A549 (cell line): Measurements from ENCODE around the gene AMACR. TPM values are rescaled to one million over a fixed set of nuclear protein-coding genes. Genes with fewer than 3 reads are reported as not detected.

Source experiments
- ATAC-seq, 2 experiments: fragments of 200-7000 bp in 1 of 2; fragments of >200 bp in 1 of 2; cut with Nextera tagmentation in 1 of 2; cut with Tn5 transposase in 1 of 2; 3 replicates each; pipeline versions ENCODE4 v1.8.0 to v1.9.1; 2018 to 2020; ENCODE audit warnings: mild to moderate bottlenecking in 1 of 2, moderate library complexity in 1 of 2
- CTCF ChIA-PET: fragments of 300-600 bp; sonication (Branson Sonifier 250); formaldehyde crosslinking; extraction: SDS; loops from one replicate; lab custom pipeline; 2021; ENCODE audit warnings: antibody characterized with exemption, inconsistent platforms; lab: Yijun Ruan, JAX
- POLR2A ChIA-PET: fragments of 350-600 bp; formaldehyde crosslinking; extraction: SDS; loops from one replicate; lab custom pipeline; 2021; ENCODE audit warnings: antibody characterized with exemption, inconsistent platforms; lab: Yijun Ruan, JAX
- DNase-seq, 2 experiments: peaks; one replicate each; pipeline versions ENCODE4 v3.0.0 to v3.0.0-alpha.2; 2011 to 2016; ENCODE audit warnings: low read depth in 1 of 2, low spot score in 1 of 2
- FAIRE-seq: peaks from 2 replicates; lab custom pipeline; 2011; peaks lifted over from hg19 to GRCh38; lab: Jason Lieb, UNC
- H3K27ac ChIP-seq, 2 experiments: fragments of >200 bp; sonication (Bioruptor Twin); formaldehyde crosslinking; 3 replicates each; pipeline ENCODE4 v1.5.1; 2016 to 2017
- H3K4me1 ChIP-seq: fragments of >200 bp; sonication (Bioruptor Twin); formaldehyde crosslinking; 3 replicates; pipeline ENCODE4 v1.6.1; 2016
- H3K4me2 ChIP-seq: fragments of >200 bp; sonication (Bioruptor Twin); formaldehyde crosslinking; 3 replicates; pipeline ENCODE4 v1.6.1; 2016
- H3K4me3 ChIP-seq: fragments of >200 bp; sonication (Bioruptor Twin); formaldehyde crosslinking; 3 replicates; pipeline ENCODE4 v1.5.1; 2016
- H3K9me3 ChIP-seq: fragments of >200 bp; sonication (Bioruptor Twin); formaldehyde crosslinking; 3 replicates; pipeline ENCODE4 v1.6.1; 2016
- BHLHE40 ChIP-seq: IDR thresholded peaks from 2 replicates; pipeline ENCODE4 v1.6.1; 2012; ENCODE audit warnings: low read depth, low read length, inconsistent platforms
- CBX2 ChIP-seq: fragments of 200-600 bp; sonication (generic); IDR thresholded peaks from 2 replicates; pipeline ENCODE4 v1.6.1; 2016; ENCODE audit warnings: low read depth, mild to moderate bottlenecking, borderline replicate concordance
- CHD2 ChIP-seq: fragments of 150-350 bp; IDR thresholded peaks from 2 replicates; pipeline ENCODE4 v1.6.1; 2014; ENCODE audit warnings: low read length; ENCODE audit not compliant: partially characterized antibody
- EHF ChIP-seq: fragments of 250-450 bp; sonication (Bioruptor Pico); IDR thresholded peaks from 2 replicates; pipeline ENCODE4 v1.5.0; 2020; ENCODE audit warnings: mild to moderate bottlenecking
- EHMT2 ChIP-seq: fragments of 200-600 bp; sonication (generic); IDR thresholded peaks from 2 replicates; pipeline ENCODE4 v1.6.1; 2016; ENCODE audit warnings: antibody characterized with exemption, low read depth, mild to moderate bottlenecking, moderate library complexity
- EP300 ChIP-seq, 2 experiments: fragments of >200 bp; sonication (Bioruptor Twin); formaldehyde crosslinking; IDR thresholded peaks; 2 replicates in 1 of 2; 3 replicates in 1 of 2; pipeline ENCODE4 v1.6.1; 2016 to 2017
- FOSB ChIP-seq: fragments of 250-450 bp; sonication (Bioruptor Pico); IDR thresholded peaks from 2 replicates; pipeline ENCODE4 v1.5.0; 2020; ENCODE audit warnings: mild to moderate bottlenecking, moderate library complexity
- FOXS1 ChIP-seq: fragments of 250-450 bp; sonication (Bioruptor Pico); IDR thresholded peaks from 2 replicates; pipeline ENCODE4 v1.5.0; 2020; ENCODE audit warnings: mild to moderate bottlenecking, moderate library complexity
- GATA3 ChIP-seq: IDR thresholded peaks from 2 replicates; pipeline ENCODE4 v1.6.1; 2012; ENCODE audit warnings: borderline replicate concordance
- HEYL ChIP-seq: fragments of 250-450 bp; sonication (Bioruptor Pico); IDR thresholded peaks from 2 replicates; pipeline ENCODE4 v1.8.0; 2021; ENCODE audit warnings: mild to moderate bottlenecking, moderate library complexity
- HOXA7 ChIP-seq: fragments of 250-450 bp; sonication (Bioruptor Pico); IDR thresholded peaks from 2 replicates; pipeline ENCODE4 v1.5.0; 2020; ENCODE audit warnings: mild to moderate bottlenecking, moderate library complexity
- HOXB5 ChIP-seq: fragments of 250-450 bp; sonication (Bioruptor Pico); IDR thresholded peaks from 2 replicates; pipeline ENCODE4 v1.5.0; 2020; ENCODE audit warnings: mild to moderate bottlenecking, moderate library complexity
- JUN ChIP-seq, 2 experiments: fragments of >200 bp; sonication (Bioruptor Twin); formaldehyde crosslinking; IDR thresholded peaks; 2 replicates in 1 of 2; 3 replicates in 1 of 2; pipeline ENCODE4 v1.6.1; 2016 to 2017
- MAZ ChIP-seq: fragments of 150-350 bp; IDR thresholded peaks from 2 replicates; pipeline ENCODE4 v1.6.1; 2014; ENCODE audit warnings: antibody characterized with exemption, low read depth, low read length, borderline replicate concordance
- NFE2L2 ChIP-seq: fragments of 150-350 bp; conservative IDR thresholded peaks from 2 replicates; pipeline ENCODE4 v1.6.1; 2014; ENCODE audit warnings: low read length
- POLR2A ChIP-seq: IDR thresholded peaks from 2 replicates; pipeline ENCODE4 v1.6.1; 2012; ENCODE audit warnings: mild to moderate bottlenecking, low read length
- POLR2AphosphoS2 ChIP-seq: conservative IDR thresholded peaks from 2 replicates; pipeline ENCODE4 v1.6.1; 2012; ENCODE audit warnings: low read length, improper control_type of control experiment, inconsistent platforms
- RCOR1 ChIP-seq: fragments of 150-350 bp; IDR thresholded peaks from 2 replicates; pipeline ENCODE4 v1.6.1; 2014; ENCODE audit warnings: antibody characterized with exemption, low read length, low read depth
- SREBF2 ChIP-seq: fragments of 450-650 bp; IDR thresholded peaks from 2 replicates; pipeline ENCODE4 v1.6.1; 2014; ENCODE audit warnings: mild to moderate bottlenecking, moderate library complexity
- TFCP2L1 ChIP-seq: fragments of 250-450 bp; sonication (Bioruptor Pico); IDR thresholded peaks from 2 replicates; pipeline ENCODE4 v1.5.0; 2021; ENCODE audit warnings: mild to moderate bottlenecking
- ZFP36 ChIP-seq: fragments of 450-650 bp; IDR thresholded peaks from 2 replicates; pipeline ENCODE4 v1.6.1; 2014; ENCODE audit warnings: borderline replicate concordance; ENCODE audit not compliant: partially characterized antibody
- ZNF302 ChIP-seq: fragments of 250-450 bp; sonication (Bioruptor Pico); IDR thresholded peaks from 2 replicates; pipeline ENCODE4 v1.9.0; 2021; ENCODE audit warnings: inconsistent platforms, mild to moderate bottlenecking, moderate library complexity
- WGBS: methylation state at CpG from one replicate; pipeline ENCODE4 v1.1.6; 2017; ENCODE audit errors: missing lambda C conversion rate; 5-methylcytosine and 5-hydroxymethylcytosine counted together
- polyA plus RNA-seq, 4 experiments: library from polyadenylated mRNA; depleted of rRNA in 3 of 4; stranded (reverse); fragments of >200 nt; fragmentation: RNase III in 1 of 4; extraction: RNeasy Plus Mini Kit Qiagen cat#74134 plus additional on column Dnase treatment in 1 of 4; gene quantifications; 2 replicates in 3 of 4; 3 replicates in 1 of 4; pipeline ENCODE4 v1.2.3, GENCODE V29; 2011 to 2017
- TF ChIP-seq, protein P1 (sequence below): fragments of 200-600 bp; sonication (generic); IDR thresholded peaks from 2 replicates; pipeline ENCODE4 v1.6.1; 2016; ENCODE audit warnings: antibody characterized with exemption, mild to moderate bottlenecking, moderate library complexity
- TF ChIP-seq, protein P2 (sequence below): fragments of 150-350 bp; IDR thresholded peaks from 2 replicates; pipeline ENCODE4 v1.6.1; 2014; ENCODE audit warnings: low read depth, mild to moderate bottlenecking, low read length
- TF ChIP-seq, protein P3 (sequence below): IDR thresholded peaks from 2 replicates; pipeline ENCODE4 v1.6.1; 2012
- TF ChIP-seq, protein P4 (sequence below): fragments of 250-450 bp; sonication (Bioruptor Pico); IDR thresholded peaks from 2 replicates; pipeline ENCODE4 v1.5.0; 2020; ENCODE audit warnings: low read depth, mild to moderate bottlenecking, moderate library complexity

Gene AMACR
- polyA plus RNA-seq, 2 of the 4 experiments (the other 2 are of a cell fraction), result 21.1 to 30.1 TPM

DNA sequence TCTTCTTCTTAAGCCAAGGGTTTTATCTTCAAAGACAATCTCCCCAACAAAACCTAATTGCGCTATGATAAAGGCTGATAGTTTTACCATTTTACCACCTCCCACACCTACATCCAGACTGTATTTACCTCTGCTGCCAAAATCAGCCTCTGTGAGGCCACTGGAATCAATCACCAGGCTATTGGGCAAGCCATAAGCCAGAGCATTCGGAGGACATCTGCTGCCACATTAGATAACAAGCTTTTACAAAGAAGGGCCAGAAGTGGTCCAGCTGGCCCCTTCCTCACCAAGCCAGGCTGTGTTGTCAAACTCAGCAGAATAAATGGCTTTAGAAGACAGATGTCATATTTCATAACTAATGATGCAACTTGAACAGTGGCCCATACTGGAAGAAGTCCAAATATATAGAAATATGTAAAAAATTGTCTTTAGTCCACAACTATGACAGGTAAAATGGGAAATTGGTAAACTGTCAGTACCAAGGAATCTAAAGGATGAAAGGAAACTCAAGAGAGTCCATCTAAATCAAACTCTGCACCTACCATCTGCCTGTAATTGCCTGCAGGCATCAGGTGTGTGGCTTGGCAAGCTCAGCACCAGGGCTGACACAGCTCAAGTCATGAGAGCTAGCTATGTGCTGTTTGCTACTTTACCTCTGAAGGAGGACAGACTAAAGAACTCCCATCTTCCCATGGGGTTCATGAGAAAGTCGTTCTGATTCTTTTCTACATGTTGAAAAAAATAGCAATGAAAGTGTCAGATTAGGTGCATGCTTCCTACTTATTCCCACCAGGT, 39.4 kb downstream of the AMACR start:
- ATAC-seq, result no peak
- TF ChIP-seq RCOR1 (no peak), POLR2AphosphoS2 (no peak), EHF (CRISPR knock-in tag) (no peak), HOXB5 (no peak), SREBF2 (no peak), FOSB (CRISPR knock-in tag) (no peak), GATA3 (no peak), CHD2 (no peak)
- TF ChIP-seq, protein P1, sequence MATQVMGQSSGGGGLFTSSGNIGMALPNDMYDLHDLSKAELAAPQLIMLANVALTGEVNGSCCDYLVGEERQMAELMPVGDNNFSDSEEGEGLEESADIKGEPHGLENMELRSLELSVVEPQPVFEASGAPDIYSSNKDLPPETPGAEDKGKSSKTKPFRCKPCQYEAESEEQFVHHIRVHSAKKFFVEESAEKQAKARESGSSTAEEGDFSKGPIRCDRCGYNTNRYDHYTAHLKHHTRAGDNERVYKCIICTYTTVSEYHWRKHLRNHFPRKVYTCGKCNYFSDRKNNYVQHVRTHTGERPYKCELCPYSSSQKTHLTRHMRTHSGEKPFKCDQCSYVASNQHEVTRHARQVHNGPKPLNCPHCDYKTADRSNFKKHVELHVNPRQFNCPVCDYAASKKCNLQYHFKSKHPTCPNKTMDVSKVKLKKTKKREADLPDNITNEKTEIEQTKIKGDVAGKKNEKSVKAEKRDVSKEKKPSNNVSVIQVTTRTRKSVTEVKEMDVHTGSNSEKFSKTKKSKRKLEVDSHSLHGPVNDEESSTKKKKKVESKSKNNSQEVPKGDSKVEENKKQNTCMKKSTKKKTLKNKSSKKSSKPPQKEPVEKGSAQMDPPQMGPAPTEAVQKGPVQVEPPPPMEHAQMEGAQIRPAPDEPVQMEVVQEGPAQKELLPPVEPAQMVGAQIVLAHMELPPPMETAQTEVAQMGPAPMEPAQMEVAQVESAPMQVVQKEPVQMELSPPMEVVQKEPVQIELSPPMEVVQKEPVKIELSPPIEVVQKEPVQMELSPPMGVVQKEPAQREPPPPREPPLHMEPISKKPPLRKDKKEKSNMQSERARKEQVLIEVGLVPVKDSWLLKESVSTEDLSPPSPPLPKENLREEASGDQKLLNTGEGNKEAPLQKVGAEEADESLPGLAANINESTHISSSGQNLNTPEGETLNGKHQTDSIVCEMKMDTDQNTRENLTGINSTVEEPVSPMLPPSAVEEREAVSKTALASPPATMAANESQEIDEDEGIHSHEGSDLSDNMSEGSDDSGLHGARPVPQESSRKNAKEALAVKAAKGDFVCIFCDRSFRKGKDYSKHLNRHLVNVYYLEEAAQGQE, result no peak
- TF ChIP-seq, protein P2, sequence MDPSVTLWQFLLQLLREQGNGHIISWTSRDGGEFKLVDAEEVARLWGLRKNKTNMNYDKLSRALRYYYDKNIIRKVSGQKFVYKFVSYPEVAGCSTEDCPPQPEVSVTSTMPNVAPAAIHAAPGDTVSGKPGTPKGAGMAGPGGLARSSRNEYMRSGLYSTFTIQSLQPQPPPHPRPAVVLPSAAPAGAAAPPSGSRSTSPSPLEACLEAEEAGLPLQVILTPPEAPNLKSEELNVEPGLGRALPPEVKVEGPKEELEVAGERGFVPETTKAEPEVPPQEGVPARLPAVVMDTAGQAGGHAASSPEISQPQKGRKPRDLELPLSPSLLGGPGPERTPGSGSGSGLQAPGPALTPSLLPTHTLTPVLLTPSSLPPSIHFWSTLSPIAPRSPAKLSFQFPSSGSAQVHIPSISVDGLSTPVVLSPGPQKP, result no peak
- TF ChIP-seq, all 56 proteins: peak for 0
- DNase-seq, result no peak
- WGBS, result 70% methylated on average over 3 of the region's 3 CpGs
- ChIA-PET CTCF (interaction anchor here (1.0 to 3.6 kb wide), 11 partner anchors 7 to 534 kb away, joined by 3 to 37 read pairs (median 8); no protein-coding TSS in a partner anchor), POLR2A (no interaction called here)
- FAIRE-seq, result no peak
- no peaks in the 10 kb centered on the region for H3K4me1 ChIP-seq
- no peak overlapping the region for H3K4me3 ChIP-seq
- H3K9me3 ChIP-seq, result no peaks in the 10 kb centered on the region
- H3K4me2 ChIP-seq, result no peak overlapping the region
- no peak overlapping the region for H3K27ac ChIP-seq

DNA sequence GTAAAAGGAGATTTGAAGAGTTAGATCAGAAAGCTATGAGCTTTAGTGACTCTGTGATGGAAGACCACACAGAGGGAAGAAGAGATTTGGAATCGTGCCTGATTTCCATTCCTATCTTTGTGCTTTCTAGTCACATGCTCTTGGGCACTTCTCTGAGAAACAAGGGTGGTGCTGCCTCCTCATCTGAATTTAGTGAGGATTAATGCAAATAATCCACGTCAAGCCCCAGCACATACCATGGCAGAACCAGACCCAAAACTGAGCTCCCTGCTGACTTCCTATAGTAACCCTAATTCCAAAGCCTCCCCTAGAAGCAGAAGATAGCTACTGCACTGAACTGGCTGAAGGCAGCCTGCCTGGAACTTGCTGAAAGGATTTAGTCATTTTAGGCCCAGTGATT, 41.0 kb downstream of the AMACR start:
- FAIRE-seq (no peak), DNase-seq (no peak), ATAC-seq (no peak)
- no peak overlapping the region for H3K4me2 ChIP-seq
- H3K9me3 ChIP-seq, result no peaks in the 10 kb centered on the region
- no peaks in the 10 kb centered on the region for H3K4me1 ChIP-seq
- 15% methylated on average over 2 of the region's 2 CpGs for WGBS
- H3K27ac ChIP-seq, result no peak overlapping the region
- ChIA-PET CTCF (interaction anchor here (1.2 to 1.9 kb wide), 3 partner anchors 26 to 531 kb away, joined by 3 to 6 read pairs (median 6); no protein-coding TSS in a partner anchor), POLR2A (no interaction called here)
- TF ChIP-seq, protein P3, sequence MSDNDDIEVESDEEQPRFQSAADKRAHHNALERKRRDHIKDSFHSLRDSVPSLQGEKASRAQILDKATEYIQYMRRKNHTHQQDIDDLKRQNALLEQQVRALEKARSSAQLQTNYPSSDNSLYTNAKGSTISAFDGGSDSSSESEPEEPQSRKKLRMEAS, result no peak
- TF ChIP-seq ZFP36 (no peak), GATA3 (no peak), CHD2 (no peak), HEYL (no peak), EHMT2 (no peak), CBX2 (no peak), FOXS1 (CRISPR knock-in tag) (no peak), MAZ (no peak), NFE2L2 (no peak), TFCP2L1 (CRISPR knock-in tag) (no peak), JUN (IDR thresholded peaks at IDR 0.05) (no peak), ZNF302 (no peak), POLR2A (no peak), BHLHE40 (no peak), POLR2AphosphoS2 (no peak), EP300 (IDR thresholded peaks at IDR 0.05) (no peak), HOXA7 (no peak)
- TF ChIP-seq, protein P4, sequence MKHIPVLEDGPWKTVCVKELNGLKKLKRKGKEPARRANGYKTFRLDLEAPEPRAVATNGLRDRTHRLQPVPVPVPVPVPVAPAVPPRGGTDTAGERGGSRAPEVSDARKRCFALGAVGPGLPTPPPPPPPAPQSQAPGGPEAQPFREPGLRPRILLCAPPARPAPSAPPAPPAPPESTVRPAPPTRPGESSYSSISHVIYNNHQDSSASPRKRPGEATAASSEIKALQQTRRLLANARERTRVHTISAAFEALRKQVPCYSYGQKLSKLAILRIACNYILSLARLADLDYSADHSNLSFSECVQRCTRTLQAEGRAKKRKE, result no peak
- no peak overlapping the region for H3K4me3 ChIP-seq
